GM12873 (cell line): Measurements from ENCODE around the gene NOXRED1.

Experiments
- CTCF ChIP-seq: IDR thresholded peaks from 2 replicates; pipeline ENCODE4 v1.5.1; 2012; ENCODE audit warnings: low read depth, mild to moderate bottlenecking, moderate library complexity, low read length, control low read depth; ENCODE audit not compliant: insufficient read depth; ENCODE audit errors: missing control alignments

The NOXRED1 gene

GRCh38 chr14:77458249-77458950, 35.1 kb upstream of the NOXRED1 start:
- TF ChIP-seq CTCF: no peak

- TF ChIP-seq CTCF: no peak
Measured at GRCh38 chr14:77457522-77458248, 34.4 kb upstream of the NOXRED1 start, which contains the start of the genes AHSA1 and VIPAS39. AHSA1 (plus strand) TSS chr14:77458093; CDS start chr14:77458190, 97 bp downstream. VIPAS39 (minus strand) TSS chr14:77457601; CDS start chr14:77454102, 3,499 bp downstream.

- no peak for TF ChIP-seq CTCF
Measured at GRCh38 chr14:77457115-77457521, 33.8 kb upstream of the NOXRED1 start.

- TF ChIP-seq CTCF: no peak
Measured at GRCh38 chr14:77455966-77456640, 32.8 kb upstream of the NOXRED1 start.

- no peak for TF ChIP-seq CTCF
Measured at GRCh38 chr14:77442196-77442595, 18.9 kb upstream of the NOXRED1 start.

- no peak for TF ChIP-seq CTCF
Measured at GRCh38 chr14:77439861-77440260, 16.5 kb upstream of the NOXRED1 start.

- no peak for TF ChIP-seq CTCF
Measured at GRCh38 chr14:77438596-77438995, 15.3 kb upstream of the NOXRED1 start.
